IMR-90 (cell line): ENCODE results near the gene ADAMTSL5. TPM values are rescaled to one million over a fixed set of nuclear protein-coding genes. Genes with fewer than 3 reads are reported as not detected.

Experiments used
- ATAC-seq: fragments of 200-7000 bp; cut with Tn5 transposase; 2 replicates; pipeline ENCODE4 v1.9.1; 2020; ENCODE audit warnings: low read depth, mild to moderate bottlenecking, moderate library complexity
- BruUV-seq: library from RNA; stranded (reverse); fragments of 400-500 nt; replicated peaks from 2 replicates; lab custom pipeline; 2021; lab: Mats Ljungman, UMichigan
- CTCF ChIA-PET: fragments of 300-600 bp; formaldehyde crosslinking; extraction: SDS; loops from one replicate; lab custom pipeline; 2021; ENCODE audit warnings: antibody characterized with exemption; lab: Yijun Ruan, JAX
- POLR2A ChIA-PET: fragments of 300-600 bp; sonication (Branson Sonifier 250); formaldehyde crosslinking; loops from one replicate; lab custom pipeline; 2022; ENCODE audit warnings: antibody characterized with exemption; ENCODE audit not compliant: unreplicated experiment; lab: Charles Lee
- DNase-seq: peaks from one replicate; pipeline ENCODE4 v3.0.0; 2013
- H2AFZ ChIP-seq: replicated peaks from 2 replicates; pipeline ENCODE3; 2013; ENCODE audit warnings: low read length, mild to moderate bottlenecking; ENCODE audit not compliant: poor library complexity
- H2AK5ac ChIP-seq: 2 replicates; pipeline ENCODE4 v1.6.1; 2013; ENCODE audit warnings: low read depth, low read length, inconsistent platforms
- H2AK9ac ChIP-seq: replicated peaks from 2 replicates; pipeline ENCODE3; 2013; ENCODE audit warnings: mild to moderate bottlenecking, low read depth, low read length, moderate library complexity; ENCODE audit not compliant: poor library complexity
- H2BK120ac ChIP-seq: 2 replicates; pipeline ENCODE4 v1.6.1; 2013; ENCODE audit warnings: low read depth, low read length, inconsistent platforms
- H2BK15ac ChIP-seq: 3 replicates; pipeline ENCODE4 v1.6.1; 2013; ENCODE audit warnings: low read depth, low read length, inconsistent platforms
- H2BK20ac ChIP-seq: 2 replicates; pipeline ENCODE4 v1.6.1; 2013; ENCODE audit warnings: low read depth, mild to moderate bottlenecking, inconsistent platforms, low read length, moderate library complexity
- H2BK5ac ChIP-seq: 2 replicates; pipeline ENCODE4 v1.6.1; 2013; ENCODE audit warnings: mild to moderate bottlenecking, low read depth, low read length, inconsistent platforms; ENCODE audit not compliant: poor library complexity, severe bottlenecking
- H3K14ac ChIP-seq: replicated peaks from 2 replicates; pipeline ENCODE4 v1.6.1; 2013; ENCODE audit warnings: low read depth, low read length, inconsistent platforms
- H3K18ac ChIP-seq: 2 replicates; pipeline ENCODE4 v1.6.1; 2013; ENCODE audit warnings: low read depth, low read length, control low read depth
- H3K23ac ChIP-seq: 2 replicates; pipeline ENCODE4 v1.6.1; 2013; ENCODE audit warnings: low read depth, low read length, inconsistent platforms
- H3K27ac ChIP-seq: 2 replicates; pipeline ENCODE4 v1.5.1; 2013; ENCODE audit warnings: mild to moderate bottlenecking, control low read depth, low read length; ENCODE audit not compliant: insufficient read depth
- H3K27me3 ChIP-seq: 2 replicates; pipeline ENCODE4 v1.6.1; 2013; ENCODE audit warnings: low read length; ENCODE audit not compliant: control insufficient read depth, insufficient read depth
- H3K36me3 ChIP-seq: 2 replicates; pipeline ENCODE4 v1.6.1; 2013; ENCODE audit warnings: low read length, mixed read lengths; ENCODE audit not compliant: control insufficient read depth, insufficient read depth
- H3K4ac ChIP-seq: 2 replicates; pipeline ENCODE4 v1.6.1; 2013; ENCODE audit warnings: low read depth, low read length, inconsistent platforms
- H3K4me1 ChIP-seq: 2 replicates; pipeline ENCODE4 v1.6.1; 2013; ENCODE audit warnings: low read length, mixed read lengths; ENCODE audit not compliant: control insufficient read depth, insufficient read depth
- H3K4me2 ChIP-seq: 2 replicates; pipeline ENCODE4 v1.6.1; 2013; ENCODE audit warnings: low read depth, mild to moderate bottlenecking, control low read depth, low read length, moderate library complexity
- H3K4me3 ChIP-seq: 2 replicates; pipeline ENCODE4 v1.5.1; 2013; ENCODE audit warnings: low read depth, mild to moderate bottlenecking, control low read depth, low read length, moderate library complexity; ENCODE audit not compliant: insufficient read depth
- H3K56ac ChIP-seq: 2 replicates; pipeline ENCODE4 v1.6.1; 2013; ENCODE audit warnings: low read length, inconsistent platforms; ENCODE audit not compliant: insufficient read depth; ENCODE audit errors: extremely low read depth
- H3K79me1 ChIP-seq, 2 experiments: 2 replicates each; pipeline ENCODE4 v1.6.1; 2013; ENCODE audit warnings: low read length in 2 of 2, inconsistent platforms in 1 of 2, low read depth in 1 of 2
- H3K9ac ChIP-seq: 2 replicates; pipeline ENCODE4 v1.6.1; 2013; ENCODE audit warnings: low read depth, low read length, control low read depth
- H3K9me1 ChIP-seq: 2 replicates; pipeline ENCODE4 v1.6.1; 2013; ENCODE audit warnings: low read length, inconsistent platforms; ENCODE audit not compliant: insufficient read depth
- H3K9me3 ChIP-seq: 2 replicates; pipeline ENCODE4 v1.6.1; 2013; ENCODE audit warnings: low read length; ENCODE audit not compliant: control insufficient read depth, insufficient read depth
- H4K20me1 ChIP-seq: 2 replicates; pipeline ENCODE4 v1.6.1; 2013; ENCODE audit warnings: low read length, inconsistent platforms; ENCODE audit not compliant: insufficient read depth
- H4K5ac ChIP-seq: 2 replicates; pipeline ENCODE4 v1.6.1; 2013; ENCODE audit warnings: mild to moderate bottlenecking, low read depth, low read length, control low read depth
- H4K8ac ChIP-seq, 2 experiments: 2 replicates each; pipeline ENCODE4 v1.6.1; 2013; ENCODE audit warnings: low read depth in 2 of 2, low read length in 2 of 2, control low read depth in 1 of 2, inconsistent platforms in 1 of 2
- H4K91ac ChIP-seq: 2 replicates; pipeline ENCODE4 v1.6.1; 2013; ENCODE audit warnings: low read depth, low read length, inconsistent platforms; ENCODE audit not compliant: insufficient read depth
- CTCF ChIP-seq: conservative IDR thresholded peaks from 2 replicates; pipeline ENCODE4 v1.5.1; 2012; ENCODE audit warnings: mild to moderate bottlenecking, low read depth, low read length, improper control_type of control experiment
- MAZ ChIP-seq: IDR thresholded peaks from 2 replicates; pipeline ENCODE4 v1.6.1; 2012; ENCODE audit warnings: low read depth, mild to moderate bottlenecking, low read length, improper control_type of control experiment, moderate library complexity, borderline replicate concordance
- RAD21 ChIP-seq: IDR thresholded peaks from 2 replicates; pipeline ENCODE4 v1.6.1; 2012; ENCODE audit warnings: low read length, improper control_type of control experiment
- RCOR1 ChIP-seq: IDR thresholded peaks from 2 replicates; pipeline ENCODE4 v1.6.1; 2012; ENCODE audit warnings: mild to moderate bottlenecking, low read length, improper control_type of control experiment; ENCODE audit not compliant: insufficient replicate concordance
- USF2 ChIP-seq: fragments of 150-350 bp; IDR thresholded peaks from 2 replicates; pipeline ENCODE4 v1.6.1; 2017; ENCODE audit warnings: mild to moderate bottlenecking, antibody characterized with exemption, low read length, low read depth
- WGBS, 2 experiments: methylation state at CpG; one replicate each; pipeline versions ENCODE4 v1.1.5 to v1.1.7; 2013; ENCODE audit warnings: missing lambda C conversion rate in 2 of 2; ENCODE audit not compliant: insufficient read length in 1 of 2; ENCODE audit errors: extremely low coverage in 2 of 2; 5-methylcytosine and 5-hydroxymethylcytosine counted together
- dilution Hi-C: fragments of 300-500 bp; cut with HindIII; formaldehyde crosslinking; loops from one replicate; pipeline ENCODE4 v1.14.3; 2018; ENCODE audit warnings: low sequenced_read_pairs; ENCODE audit not compliant: unreplicated experiment
- in situ Hi-C: fragments of 300-500 bp; cut with MboI; formaldehyde crosslinking; loops from 3 replicates; pipeline ENCODE4 v1.14.3; 2019; ENCODE audit warnings: low sequenced_read_pairs, inconsistent platforms, mixed read lengths
- intact Hi-C: fragments of 100-400 bp; cut with micrococcal nuclease; formaldehyde crosslinking; loops from 2 replicates; pipeline ENCODE4 v1.10.0; 2022
- polyA plus RNA-seq, 3 experiments: library from polyadenylated mRNA; depleted of rRNA; stranded (reverse); fragments of >200 nt; gene quantifications; 2 replicates each; pipeline ENCODE4 v1.2.3, GENCODE V29; 2012; ENCODE audit warnings: low replicate concordance in 1 of 3
- total RNA-seq: library from RNA; depleted of rRNA; stranded (reverse); fragments of >200 nt; gene quantifications from 2 replicates; pipeline ENCODE4 v1.2.3, GENCODE V29; 2012

ADAMTSL5 gene
- total and polyA plus RNA-seq, 2 of the 4 experiments (the other 2 are of a cell fraction), result 0.90 to 10.8 TPM

DNA sequence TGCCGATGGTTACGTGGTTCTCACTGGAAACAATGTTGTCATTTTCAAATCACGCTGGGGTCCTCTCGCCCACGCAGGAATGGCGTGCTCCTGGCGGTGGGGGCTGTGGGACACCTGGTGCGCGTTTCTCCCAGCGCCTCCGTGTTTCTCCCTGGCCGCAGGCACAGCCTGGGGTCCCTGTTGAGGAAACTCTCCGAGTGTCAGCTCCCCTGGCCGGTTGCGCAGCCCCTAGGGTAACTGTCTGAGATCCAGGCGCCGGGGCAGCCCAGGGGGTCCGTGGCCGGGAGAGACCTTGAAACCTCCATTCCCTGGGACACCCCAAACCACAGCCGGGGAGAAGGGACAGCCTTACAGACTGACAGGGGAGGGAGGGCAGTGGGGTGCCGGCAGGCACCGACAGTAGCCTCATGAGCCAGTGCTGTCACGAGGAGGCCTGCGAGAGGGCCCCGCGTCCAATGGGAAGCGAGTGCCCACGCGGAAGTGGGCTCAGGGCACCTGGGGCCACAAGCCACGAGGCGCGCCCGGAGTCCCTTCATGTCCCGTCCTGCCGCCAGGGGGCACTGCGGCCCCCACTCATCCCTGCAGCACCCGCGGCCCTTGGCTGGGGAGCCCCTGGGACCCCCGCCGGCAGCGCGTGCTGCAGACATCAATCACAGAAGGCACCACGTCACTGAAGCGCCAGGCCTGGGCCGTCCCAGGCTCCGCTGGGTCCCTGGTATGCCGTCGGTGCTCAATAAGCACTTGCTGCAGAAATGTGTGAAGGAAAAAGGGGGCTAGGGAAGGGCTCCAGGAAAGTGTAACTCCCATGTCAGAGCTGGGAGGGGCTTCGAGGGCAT, 9.5 kb downstream of the ADAMTSL5 start:
- no peaks in the 10 kb centered on the region for H3K79me1 ChIP-seq
- H3K27me3 ChIP-seq, result peaks cover 7% of the 10 kb centered on the region; the same call in 1 of the 2 replicates
- dilution Hi-C loops (no loop called here), intact Hi-C loops (no loop called here), in situ Hi-C loops (no loop called here)
- H4K8ac ChIP-seq, result peak overlapping the region; percentile 19 to 37; a peak in 1 of 4 replicates
- H3K23ac ChIP-seq, result no peak overlapping the region
- H3K18ac ChIP-seq, result no peak overlapping the region
- no peak overlapping the region for H3K4me3 ChIP-seq
- no peaks in the 10 kb centered on the region; the same call in 1 of the 2 replicates for H4K20me1 ChIP-seq
- WGBS, 2 experiments, result 12% methylated on average over 18 of the region's 49 CpGs; no CpG with 5 or more reads in 1 of the 2 experiments
- no peaks in the 10 kb centered on the region for H3K9me3 ChIP-seq
- ChIA-PET CTCF (no interaction called here), POLR2A (no interaction called here)
- no peak overlapping the region for H2BK15ac ChIP-seq
- no peak overlapping the region for H3K14ac ChIP-seq
- no peak overlapping the region for H3K27ac ChIP-seq
- H2BK20ac ChIP-seq, result no peak overlapping the region
- no peak overlapping the region for H2BK5ac ChIP-seq
- H3K9ac ChIP-seq, result no peak overlapping the region
- H4K91ac ChIP-seq, result no peak overlapping the region
- H3K4me2 ChIP-seq, result peak overlapping the region; percentile 52
- peak overlapping the region; percentile 20; the same call in 1 of the 2 replicates for H4K5ac ChIP-seq
- H3K56ac ChIP-seq, result no peak overlapping the region
- peak overlapping the region; percentile 71 for H2AFZ ChIP-seq
- H2BK120ac ChIP-seq, result no peak overlapping the region
- peak; percentile 27 for ATAC-seq
- H3K9me1 ChIP-seq, result no peaks in the 10 kb centered on the region; the same call in 1 of the 2 replicates
- peaks cover 5% of the 10 kb centered on the region for H3K4me1 ChIP-seq
- peak; percentile 36; the same call in 1 of the 2 replicates for TF ChIP-seq RAD21
- peak; percentile 58 for TF ChIP-seq CTCF
- TF ChIP-seq USF2, result peak; percentile 72
- no peak for TF ChIP-seq RCOR1
- TF ChIP-seq MAZ, result peak; percentile 33; the same call in 1 of the 2 replicates
- peaks cover 8% of the 10 kb centered on the region for H3K36me3 ChIP-seq
- H2AK5ac ChIP-seq, result no peak overlapping the region
- H2AK9ac ChIP-seq, result no peak overlapping the region
- no peak overlapping the region for H3K4ac ChIP-seq
- no TSS peak for BruUV-seq
- peak; percentile 32 for DNase-seq
